Osteocyte (in vitro differentiated cells): ENCODE results near the gene HYAL2. TPM values are rescaled to one million over a fixed set of nuclear protein-coding genes. Genes with fewer than 3 reads are reported as not detected.

ENCODE experiments used
- DNase-seq: peaks from one replicate; pipeline ENCODE4 v3.0.0; 2021; ENCODE audit warnings: mixed read lengths; ENCODE audit not compliant: unreplicated experiment; ENCODE audit errors: extremely low spot score
- H3K27ac Mint-ChIP-seq: one replicate; pipeline ENCODE4 v1.8.0; 2021; ENCODE audit warnings: mild to moderate bottlenecking, mixed read lengths; ENCODE audit not compliant: unreplicated experiment
- H3K27me3 Mint-ChIP-seq: one replicate; pipeline ENCODE4 v1.8.0; 2021; ENCODE audit warnings: mixed read lengths; ENCODE audit not compliant: unreplicated experiment
- H3K36me3 Mint-ChIP-seq: one replicate; pipeline ENCODE4 v1.8.0; 2021; ENCODE audit warnings: mixed read lengths; ENCODE audit not compliant: unreplicated experiment
- H3K4me1 Mint-ChIP-seq: one replicate; pipeline ENCODE4 v1.8.0; 2021; ENCODE audit warnings: mixed read lengths; ENCODE audit not compliant: unreplicated experiment
- H3K4me3 Mint-ChIP-seq: one replicate; pipeline ENCODE4 v1.8.0; 2021; ENCODE audit warnings: mild to moderate bottlenecking, moderate library complexity, mixed read lengths; ENCODE audit not compliant: unreplicated experiment
- H3K9me3 Mint-ChIP-seq: one replicate; pipeline ENCODE4 v1.8.0; 2021; ENCODE audit warnings: mixed read lengths; ENCODE audit not compliant: unreplicated experiment
- CTCF ChIP-seq: fragments of 200-600 bp; sonication (generic); IDR thresholded peaks from 2 replicates; pipeline ENCODE4 v1.5.0; 2021; ENCODE audit warnings: antibody characterized with exemption, mild to moderate bottlenecking, moderate library complexity
- total RNA-seq: library from RNA; stranded (reverse); gene quantifications from 2 replicates; pipeline ENCODE4 v1.2.1, GENCODE V29; 2021

The HYAL2 gene
- total RNA-seq, 1 donor from 2014 or later = 37.0 TPM

GRCh38 chr3:50326182-50326541 is 3.6 kb upstream of the HYAL2 start:
- H3K27me3 Mint-ChIP-seq = no peaks in the 10 kb centered on the region
- H3K4me3 Mint-ChIP-seq = peak overlapping the region; percentile 29
- no peaks in the 10 kb centered on the region for H3K9me3 Mint-ChIP-seq
- no peak for TF ChIP-seq CTCF
- no peak for DNase-seq
- H3K36me3 Mint-ChIP-seq = peaks cover 2% of the 10 kb centered on the region
- H3K4me1 Mint-ChIP-seq = peaks cover 24% of the 10 kb centered on the region
- H3K27ac Mint-ChIP-seq = no peak overlapping the region

- no peaks in the 10 kb centered on the region for H3K9me3 Mint-ChIP-seq
- peaks cover 25% of the 10 kb centered on the region for H3K4me1 Mint-ChIP-seq
- no peak overlapping the region for H3K27ac Mint-ChIP-seq
- no peak for DNase-seq
- H3K36me3 Mint-ChIP-seq = peaks cover 1% of the 10 kb centered on the region
- H3K4me3 Mint-ChIP-seq = no peak overlapping the region
- TF ChIP-seq CTCF = no peak
- H3K27me3 Mint-ChIP-seq = no peaks in the 10 kb centered on the region
Measured at GRCh38 chr3:50325497-50326181, 3.1 kb upstream of the HYAL2 start.

- peaks cover 29% of the 10 kb centered on the region for H3K4me1 Mint-ChIP-seq
- peak overlapping the region; percentile 18 for H3K4me3 Mint-ChIP-seq
- no peak for DNase-seq
- H3K9me3 Mint-ChIP-seq = no peaks in the 10 kb centered on the region
- no peak overlapping the region for H3K27ac Mint-ChIP-seq
- H3K27me3 Mint-ChIP-seq = no peaks in the 10 kb centered on the region
- no peaks in the 10 kb centered on the region for H3K36me3 Mint-ChIP-seq
- TF ChIP-seq CTCF = no peak
Measured at GRCh38 chr3:50325113-50325480, 2.6 kb upstream of the HYAL2 start.

- H3K27ac Mint-ChIP-seq = no peak overlapping the region
Measured at GRCh38 chr3:50324351-50325112, 2.0 kb upstream of the HYAL2 start.

More at GRCh38 chr3:50324351-50325112, 2.0 kb upstream of the HYAL2 start:
- DNase-seq = peak; percentile 92
- Mint-ChIP-seq H3K9me3 (no peaks in the 10 kb centered on the region), H3K36me3 (no peaks in the 10 kb centered on the region), H3K4me1 (peaks cover 35% of the 10 kb centered on the region), H3K4me3 (no peak overlapping the region), H3K27me3 (no peaks in the 10 kb centered on the region)
- peak; percentile 86 for TF ChIP-seq CTCF
